ENCODE results near the gene PCDHB5. TPM values are rescaled to one million over a fixed set of nuclear protein-coding genes. Genes with fewer than 3 reads are reported as not detected.

PCDHB5 gene
- total and polyA plus RNA-seq, 2 of the 4 experiments (the other 2 are of a cell fraction) = 0.18 to 0.32 TPM

GRCh38 chr5:141121563-141121962 is 13.4 kb upstream of the PCDHB5 start, which contains the start of gene PCDHB4:
PCDHB4 (plus strand) TSS chr5:141121818; CDS start chr5:141121999, 181 bp downstream.
- no peak within 1 kb of the TSS for H3K4me3 ChIP-seq (ENCODE audit: insufficient read depth, low read depth, low read length)
- H3K56ac ChIP-seq (ENCODE audit: extremely low read depth, insufficient read depth, low read length) = no peak within 1 kb of the TSS
- no peak within 1 kb of the TSS for H2AK9ac ChIP-seq (replicated peaks; ENCODE audit: low read depth, low read length, poor library complexity)
- H3K4me2 ChIP-seq (ENCODE audit: low read depth, low read length) = no peak within 1 kb of the TSS
- WGBS, 2 experiments (ENCODE audit: extremely low coverage in 2 of 2, insufficient read length in 1 of 2) = no CpG with 5 or more reads among the region's 16 CpGs
- ChIA-PET POLR2A (ENCODE audit: unreplicated experiment) (no interaction called here), CTCF (interaction anchor here (1.0 to 1.1 kb wide), 2 partner anchors 10 to 37 kb away, joined by 3 to 4 read pairs; no protein-coding TSS in a partner anchor)
- ATAC-seq (ENCODE audit: low read depth) (no peak), DNase-seq (no peak)
- no peak within 1 kb of the TSS for H2AK5ac ChIP-seq (ENCODE audit: low read depth, low read length)
- no peak within 1 kb of the TSS for H4K8ac ChIP-seq (ENCODE audit: low read depth in 2 of 2, low read length in 2 of 2)
- H3K4ac ChIP-seq (ENCODE audit: low read depth, low read length) = no peak within 1 kb of the TSS
- H3K9ac ChIP-seq (ENCODE audit: low read depth, low read length) = no peak within 1 kb of the TSS
- H3K27ac ChIP-seq (ENCODE audit: insufficient read depth, low read length) = no peak within 1 kb of the TSS
- no peaks in the 10 kb centered on the region for H3K79me1 ChIP-seq (ENCODE audit: low read depth in 1 of 2, low read length in 2 of 2)
- H3K9me1 ChIP-seq (ENCODE audit: insufficient read depth, low read length) = no peaks in the 10 kb centered on the region
- H3K36me3 ChIP-seq (ENCODE audit: control insufficient read depth, insufficient read depth, low read length) = no peaks in the 10 kb centered on the region
- H2AFZ ChIP-seq (replicated peaks; ENCODE audit: low read length, poor library complexity) = no peak within 1 kb of the TSS
- no peaks in the 10 kb centered on the region for H3K27me3 ChIP-seq (ENCODE audit: control insufficient read depth, insufficient read depth, low read length)
- no peak within 1 kb of the TSS for H2BK15ac ChIP-seq (ENCODE audit: low read depth, low read length)
- H2BK120ac ChIP-seq (ENCODE audit: low read depth, low read length) = no peak within 1 kb of the TSS
- H2BK5ac ChIP-seq (ENCODE audit: low read depth, low read length, poor library complexity, severe bottlenecking) = no peak within 1 kb of the TSS
- H3K23ac ChIP-seq (ENCODE audit: low read depth, low read length) = no peak within 1 kb of the TSS
- no peaks in the 10 kb centered on the region for H4K20me1 ChIP-seq (ENCODE audit: insufficient read depth, low read length)
- no peak within 1 kb of the TSS for H4K5ac ChIP-seq (ENCODE audit: low read depth, low read length)
- in situ Hi-C loops (cut with MboI; ENCODE audit: low sequenced_read_pairs) (no loop called here), intact Hi-C loops (cut with micrococcal nuclease) (no loop called here), dilution Hi-C loops (cut with HindIII; ENCODE audit: low sequenced_read_pairs, unreplicated experiment) (no loop called here)
- no peak within 1 kb of the TSS for H3K18ac ChIP-seq (ENCODE audit: low read depth, low read length)
- H3K9me3 ChIP-seq (ENCODE audit: control insufficient read depth, insufficient read depth, low read length) = peaks cover 12% of the 10 kb centered on the region
- TF ChIP-seq RCOR1 (IDR thresholded peaks at IDR 0.05; ENCODE audit: insufficient replicate concordance, low read length) = no peak
- 0 out of 2 replicates have a peak, but pooled peaks have one; percentile 7 for TF ChIP-seq CTCF (conservative IDR thresholded peaks at IDR 0.05; ENCODE audit: low read depth, low read length)
- no peak within 1 kb of the TSS for H4K91ac ChIP-seq (ENCODE audit: insufficient read depth, low read depth, low read length)
- BruUV-seq (replicated peaks) = no TSS peak
- H3K4me1 ChIP-seq (ENCODE audit: control insufficient read depth, insufficient read depth, low read length) = no peaks in the 10 kb centered on the region
- no peak within 1 kb of the TSS for H2BK20ac ChIP-seq (ENCODE audit: low read depth, low read length)
- no peak within 1 kb of the TSS for H3K14ac ChIP-seq (replicated peaks; ENCODE audit: low read depth, low read length)
